HG03280 (cell line): Measurements from ENCODE around the gene PCED1A.
"Not testable (repeated sequence)": the region's sequence is repeated elsewhere in the genome, so short reads cannot be mapped to it uniquely, and the experiment has no call there.

Experiments used
- ATAC-seq: cut with Tn5 transposase; IDR thresholded peaks from one replicate; pipeline ENCODE4 v1.9.1; 2021; ENCODE audit warnings: mild to moderate bottlenecking, moderate library complexity; ENCODE audit not compliant: unreplicated experiment

Gene PCED1A

GRCh38 chr20:2831206-2831605 is 9.2 kb downstream of the PCED1A start:
- ATAC-seq = not testable (repeated sequence)

GRCh38 chr20:2829376-2829775 is 11.1 kb downstream of the PCED1A start:
- no peak for ATAC-seq

- ATAC-seq = no peak
These were observed 13.8 kb downstream of the PCED1A start for GRCh38 chr20:2826655-2827054.

GRCh38 chr20:2825761-2826160 is 14.7 kb downstream of the PCED1A start:
- no peak for ATAC-seq

GRCh38 chr20:2822073-2822472 is 18.4 kb downstream of the PCED1A start:
- no peak for ATAC-seq

GRCh38 chr20:2820896-2821869 is 19.3 kb downstream of the PCED1A start:
- no peak for ATAC-seq

- no peak for ATAC-seq
These were observed 20.2 kb downstream of the PCED1A start for GRCh38 chr20:2820084-2820895.

GRCh38 chr20:2817891-2818595 is 22.4 kb downstream of the PCED1A start:
- no peak for ATAC-seq

GRCh38 chr20:2817341-2817726 is 23.1 kb downstream of the PCED1A start:
- no peak for ATAC-seq

- ATAC-seq = no peak
These were observed 23.7 kb downstream of the PCED1A start for GRCh38 chr20:2816583-2817340.

GRCh38 chr20:2816030-2816582 is 24.3 kb downstream of the PCED1A start, which contains the start of gene TMEM239:
Gene TMEM239, plus strand, starts transcription at chr20:2816364. Its CDS starts 191 bp downstream, at chr20:2816555.
- ATAC-seq = no peak

- no peak for ATAC-seq
These were observed 25.1 kb downstream of the PCED1A start for GRCh38 chr20:2815242-2815900.

GRCh38 chr20:2814587-2815051 is 25.8 kb downstream of the PCED1A start, which contains the start of gene C20orf141:
Gene C20orf141, plus strand, starts transcription at chr20:2814987. Its CDS starts 198 bp downstream, at chr20:2815185.
- ATAC-seq = no peak

GRCh38 chr20:2814076-2814475 is 26.4 kb downstream of the PCED1A start:
- ATAC-seq = no peak

- ATAC-seq = no peak
These were observed 28.3 kb downstream of the PCED1A start for GRCh38 chr20:2812189-2812588.

- no peak for ATAC-seq
These were observed 30.8 kb downstream of the PCED1A start for GRCh38 chr20:2809690-2810089.

- not testable (repeated sequence) for ATAC-seq
These were observed 32.5 kb downstream of the PCED1A start for GRCh38 chr20:2807929-2808328.

- ATAC-seq = no peak
These were observed 33.4 kb downstream of the PCED1A start for GRCh38 chr20:2807019-2807418.

GRCh38 chr20:2806351-2806701 is 34.1 kb downstream of the PCED1A start:
- ATAC-seq = no peak
